A549 (cell line): ENCODE measurements around the gene PLD1. TPM values are rescaled to one million over a fixed set of nuclear protein-coding genes. Genes with fewer than 3 reads are reported as not detected.

Source experiments
- ATAC-seq, 2 experiments: fragments of 200-7000 bp in 1 of 2; fragments of >200 bp in 1 of 2; cut with Nextera tagmentation in 1 of 2; cut with Tn5 transposase in 1 of 2; 3 replicates each; pipeline versions ENCODE4 v1.8.0 to v1.9.1; 2018 to 2020; ENCODE audit warnings: mild to moderate bottlenecking in 1 of 2, moderate library complexity in 1 of 2
- CTCF ChIA-PET: fragments of 300-600 bp; sonication (Branson Sonifier 250); formaldehyde crosslinking; extraction: SDS; loops from one replicate; lab custom pipeline; 2021; ENCODE audit warnings: antibody characterized with exemption, inconsistent platforms; lab: Yijun Ruan, JAX
- POLR2A ChIA-PET: fragments of 350-600 bp; formaldehyde crosslinking; extraction: SDS; loops from one replicate; lab custom pipeline; 2021; ENCODE audit warnings: antibody characterized with exemption, inconsistent platforms; lab: Yijun Ruan, JAX
- DNase-seq, 2 experiments: peaks; one replicate each; pipeline versions ENCODE4 v3.0.0 to v3.0.0-alpha.2; 2011 to 2016; ENCODE audit warnings: low read depth in 1 of 2, low spot score in 1 of 2
- FAIRE-seq: peaks from 2 replicates; lab custom pipeline; 2011; peaks lifted over from hg19 to GRCh38; lab: Jason Lieb, UNC
- H3K27ac ChIP-seq, 2 experiments: fragments of >200 bp; sonication (Bioruptor Twin); formaldehyde crosslinking; 3 replicates each; pipeline ENCODE4 v1.5.1; 2016 to 2017
- H3K4me1 ChIP-seq: fragments of >200 bp; sonication (Bioruptor Twin); formaldehyde crosslinking; 3 replicates; pipeline ENCODE4 v1.6.1; 2016
- H3K4me2 ChIP-seq: fragments of >200 bp; sonication (Bioruptor Twin); formaldehyde crosslinking; 3 replicates; pipeline ENCODE4 v1.6.1; 2016
- H3K4me3 ChIP-seq: fragments of >200 bp; sonication (Bioruptor Twin); formaldehyde crosslinking; 3 replicates; pipeline ENCODE4 v1.5.1; 2016
- H3K9me3 ChIP-seq: fragments of >200 bp; sonication (Bioruptor Twin); formaldehyde crosslinking; 3 replicates; pipeline ENCODE4 v1.6.1; 2016
- BCL3 ChIP-seq: fragments of >200 bp; sonication (Bioruptor Twin); formaldehyde crosslinking; IDR thresholded peaks from 3 replicates; pipeline ENCODE4 v1.6.1; 2016
- BHLHE40 ChIP-seq: IDR thresholded peaks from 2 replicates; pipeline ENCODE4 v1.6.1; 2012; ENCODE audit warnings: low read depth, low read length, inconsistent platforms
- CBX8 ChIP-seq: fragments of 200-600 bp; sonication (generic); IDR thresholded peaks from 2 replicates; pipeline ENCODE4 v1.6.1; 2016
- CHD4 ChIP-seq: fragments of 200-600 bp; sonication (generic); IDR thresholded peaks from 2 replicates; pipeline ENCODE4 v1.6.1; 2016; ENCODE audit warnings: antibody characterized with exemption, mild to moderate bottlenecking, borderline replicate concordance
- CTCF ChIP-seq: fragments of >200 bp; sonication (Bioruptor Twin); formaldehyde crosslinking; IDR thresholded peaks from 3 replicates; pipeline ENCODE4 v1.5.1; 2016
- HES2 ChIP-seq: fragments of >200 bp; sonication (Bioruptor Twin); formaldehyde crosslinking; IDR thresholded peaks from 2 replicates; pipeline ENCODE4 v1.6.1; 2016
- KDM5A ChIP-seq: fragments of 200-600 bp; sonication (generic); IDR thresholded peaks from 2 replicates; pipeline ENCODE4 v1.6.1; 2016; ENCODE audit warnings: antibody characterized with exemption, mild to moderate bottlenecking
- MAFK ChIP-seq: fragments of 450-650 bp; IDR thresholded peaks from 2 replicates; pipeline ENCODE4 v1.6.1; 2014; ENCODE audit not compliant: partially characterized antibody
- MAZ ChIP-seq: fragments of 150-350 bp; IDR thresholded peaks from 2 replicates; pipeline ENCODE4 v1.6.1; 2014; ENCODE audit warnings: antibody characterized with exemption, low read depth, low read length, borderline replicate concordance
- NPAS2 ChIP-seq: fragments of 250-450 bp; sonication (Bioruptor Pico); IDR thresholded peaks from 2 replicates; pipeline ENCODE4 v1.8.0; 2022; ENCODE audit warnings: mild to moderate bottlenecking, moderate library complexity, borderline replicate concordance
- PHF8 ChIP-seq: fragments of 200-600 bp; sonication (generic); IDR thresholded peaks from 2 replicates; pipeline ENCODE4 v1.6.1; 2016; ENCODE audit warnings: low read depth, mild to moderate bottlenecking, antibody characterized with exemption, moderate library complexity, borderline replicate concordance
- RNF2 ChIP-seq: fragments of 200-600 bp; sonication (generic); IDR thresholded peaks from 2 replicates; pipeline ENCODE4 v1.6.1; 2016; ENCODE audit warnings: low read depth, mild to moderate bottlenecking, antibody characterized with exemption, moderate library complexity, borderline replicate concordance
- ZC3H11A ChIP-seq: fragments of 450-650 bp; IDR thresholded peaks from 2 replicates; pipeline ENCODE4 v1.6.1; 2014; ENCODE audit warnings: antibody characterized with exemption, mild to moderate bottlenecking
- WGBS: methylation state at CpG from one replicate; pipeline ENCODE4 v1.1.6; 2017; ENCODE audit errors: missing lambda C conversion rate; 5-methylcytosine and 5-hydroxymethylcytosine counted together
- polyA plus RNA-seq, 4 experiments: library from polyadenylated mRNA; depleted of rRNA in 3 of 4; stranded (reverse); fragments of >200 nt; fragmentation: RNase III in 1 of 4; extraction: RNeasy Plus Mini Kit Qiagen cat#74134 plus additional on column Dnase treatment in 1 of 4; gene quantifications; 2 replicates in 3 of 4; 3 replicates in 1 of 4; pipeline ENCODE4 v1.2.3, GENCODE V29; 2011 to 2017
- TF ChIP-seq, protein P1 (sequence below): fragments of 200-600 bp; sonication (generic); IDR thresholded peaks from 2 replicates; pipeline ENCODE4 v1.6.1; 2016; ENCODE audit warnings: antibody characterized with exemption, mild to moderate bottlenecking, moderate library complexity

PLD1 gene
- polyA plus RNA-seq, 2 of the 4 experiments (the other 2 are of a cell fraction) = 6.6 to 27.2 TPM

DNA sequence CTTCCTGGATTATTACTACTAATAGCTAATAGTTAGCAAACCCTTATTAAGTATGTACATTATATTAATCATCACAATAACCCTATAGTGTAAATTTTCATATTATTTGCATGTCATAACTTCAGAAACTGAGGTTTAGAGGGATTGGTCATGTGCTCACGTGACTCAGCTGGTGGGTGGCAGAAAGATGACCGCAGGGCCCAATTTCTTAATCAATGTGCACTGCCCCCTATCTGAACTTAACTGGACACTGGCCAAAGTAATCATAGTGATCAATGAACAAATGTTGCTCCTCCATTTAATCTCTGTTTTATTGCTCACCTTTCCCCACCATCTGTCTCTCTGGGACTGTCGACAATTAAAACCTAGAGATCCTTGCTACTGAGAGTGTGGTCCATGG, 52.2 kb downstream of the PLD1 start (continued):
- TF ChIP-seq, protein P1, sequence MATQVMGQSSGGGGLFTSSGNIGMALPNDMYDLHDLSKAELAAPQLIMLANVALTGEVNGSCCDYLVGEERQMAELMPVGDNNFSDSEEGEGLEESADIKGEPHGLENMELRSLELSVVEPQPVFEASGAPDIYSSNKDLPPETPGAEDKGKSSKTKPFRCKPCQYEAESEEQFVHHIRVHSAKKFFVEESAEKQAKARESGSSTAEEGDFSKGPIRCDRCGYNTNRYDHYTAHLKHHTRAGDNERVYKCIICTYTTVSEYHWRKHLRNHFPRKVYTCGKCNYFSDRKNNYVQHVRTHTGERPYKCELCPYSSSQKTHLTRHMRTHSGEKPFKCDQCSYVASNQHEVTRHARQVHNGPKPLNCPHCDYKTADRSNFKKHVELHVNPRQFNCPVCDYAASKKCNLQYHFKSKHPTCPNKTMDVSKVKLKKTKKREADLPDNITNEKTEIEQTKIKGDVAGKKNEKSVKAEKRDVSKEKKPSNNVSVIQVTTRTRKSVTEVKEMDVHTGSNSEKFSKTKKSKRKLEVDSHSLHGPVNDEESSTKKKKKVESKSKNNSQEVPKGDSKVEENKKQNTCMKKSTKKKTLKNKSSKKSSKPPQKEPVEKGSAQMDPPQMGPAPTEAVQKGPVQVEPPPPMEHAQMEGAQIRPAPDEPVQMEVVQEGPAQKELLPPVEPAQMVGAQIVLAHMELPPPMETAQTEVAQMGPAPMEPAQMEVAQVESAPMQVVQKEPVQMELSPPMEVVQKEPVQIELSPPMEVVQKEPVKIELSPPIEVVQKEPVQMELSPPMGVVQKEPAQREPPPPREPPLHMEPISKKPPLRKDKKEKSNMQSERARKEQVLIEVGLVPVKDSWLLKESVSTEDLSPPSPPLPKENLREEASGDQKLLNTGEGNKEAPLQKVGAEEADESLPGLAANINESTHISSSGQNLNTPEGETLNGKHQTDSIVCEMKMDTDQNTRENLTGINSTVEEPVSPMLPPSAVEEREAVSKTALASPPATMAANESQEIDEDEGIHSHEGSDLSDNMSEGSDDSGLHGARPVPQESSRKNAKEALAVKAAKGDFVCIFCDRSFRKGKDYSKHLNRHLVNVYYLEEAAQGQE = no peak

- Histone ChIP-seq H3K27ac (no peak overlapping the region), H3K4me2 (no peak overlapping the region)
- DNase-seq = no peak
- WGBS = 86% methylated on average over 4 of the region's 4 CpGs
- no peak for TF ChIP-seq NPAS2 (CRISPR knock-in tag)
- no peak for TF ChIP-seq MAFK
- TF ChIP-seq, all 56 proteins: peak for 0
- no peak for FAIRE-seq
- H3K9me3 ChIP-seq = no peaks in the 10 kb centered on the region
- CTCF ChIA-PET = interaction anchor here (1.7 kb wide), 1 partner anchor 15 kb away, joined by 5 read pairs; no protein-coding TSS in a partner anchor
- no peak for ATAC-seq
- H3K4me3 ChIP-seq = no peak overlapping the region
- POLR2A ChIA-PET = no interaction called here
- no peaks in the 10 kb centered on the region for H3K4me1 ChIP-seq
These were observed 52.8 kb downstream of the PLD1 start for GRCh38 chr3:171757361-171758034.

GRCh38 chr3:171755656-171756055, 54.6 kb downstream of the PLD1 start:
- FAIRE-seq (no peak), ATAC-seq (no peak), DNase-seq (no peak)
- Histone ChIP-seq H3K4me3 (no peak overlapping the region), H3K27ac (no peak overlapping the region), H3K9me3 (no peaks in the 10 kb centered on the region), H3K4me1 (no peaks in the 10 kb centered on the region), H3K4me2 (no peak overlapping the region)
- TF ChIP-seq ZC3H11A = no peak
- no peak for TF ChIP-seq PHF8
- TF ChIP-seq CTCF = no peak
- no peak for TF ChIP-seq MAZ
- no peak for TF ChIP-seq BHLHE40
- TF ChIP-seq CBX8 = no peak
- TF ChIP-seq RNF2 = no peak
- no peak for TF ChIP-seq BCL3
- no peak for TF ChIP-seq NPAS2 (CRISPR knock-in tag)
- TF ChIP-seq HES2 = no peak
- TF ChIP-seq KDM5A = no peak
- TF ChIP-seq CHD4 = no peak
- ChIA-PET CTCF (interaction anchor here (1.0 to 1.3 kb wide), 2 partner anchors 17 to 74 kb away, joined by 3 to 5 read pairs; no protein-coding TSS in a partner anchor), POLR2A (no interaction called here)
- whole genome bisulfite sequencing = 100% methylated on average over 1 of the region's 1 CpG
